HG03520 (cell line): ENCODE data around the gene PWWP2A.
A peak's percentile ranks its signal among the peaks of the same experiment; 100 is the strongest.

Experiments used
- ATAC-seq: cut with Tn5 transposase; IDR thresholded peaks from one replicate; pipeline ENCODE4 v1.9.1; 2021; ENCODE audit warnings: mild to moderate bottlenecking, moderate library complexity; ENCODE audit not compliant: unreplicated experiment

Gene PWWP2A

GRCh38 chr5:160133918-160134304 is 14.7 kb upstream of the PWWP2A start:
- no peak for ATAC-seq

- no peak for ATAC-seq
Observed at GRCh38 chr5:160133071-160133917, 14.0 kb upstream of the PWWP2A start.

GRCh38 chr5:160129841-160130240 is 10.6 kb upstream of the PWWP2A start:
- ATAC-seq: no peak

- ATAC-seq: no peak
Observed at GRCh38 chr5:160128632-160129031, 9.4 kb upstream of the PWWP2A start.

GRCh38 chr5:160119905-160120266 is 636 bp upstream of the PWWP2A start:
- no peak for ATAC-seq

DNA sequence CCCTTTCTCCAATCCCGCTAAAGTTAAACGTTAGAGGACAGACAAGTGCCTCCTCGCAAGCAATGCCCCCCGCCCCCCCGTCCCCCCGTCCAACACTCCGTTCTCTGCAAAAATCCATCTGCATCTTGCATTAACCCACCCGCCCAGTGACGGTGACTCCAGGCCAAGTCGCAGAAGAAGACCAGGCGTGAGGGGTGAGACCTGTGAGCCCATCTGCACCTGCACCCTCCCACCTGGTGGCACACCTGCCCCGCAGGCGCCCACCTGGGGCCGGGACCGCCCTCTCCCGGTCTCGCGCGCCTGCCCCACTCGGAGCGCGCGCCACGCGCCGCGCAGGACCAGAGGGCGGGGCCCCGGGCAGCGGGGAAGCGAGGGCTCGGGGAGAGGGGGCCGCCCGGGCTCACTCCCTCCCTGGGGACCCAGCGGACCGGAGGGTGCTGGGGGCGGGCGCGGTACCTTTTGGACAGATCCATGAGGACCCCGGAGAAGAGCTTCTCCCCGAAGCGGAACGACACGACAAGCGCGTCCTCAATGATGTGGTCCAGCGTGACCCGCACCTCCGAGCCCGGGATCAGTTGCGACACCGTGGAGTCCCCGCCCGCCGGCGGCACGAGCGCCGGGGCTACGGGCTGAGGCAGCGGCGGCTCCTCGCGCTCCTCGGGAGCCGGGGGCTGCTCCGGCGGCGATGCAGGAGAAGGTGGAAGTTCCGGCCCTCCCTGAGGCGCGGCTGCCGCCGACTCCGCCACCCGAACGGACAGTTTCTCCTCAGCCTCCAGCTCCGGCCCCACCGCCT is 705 bp downstream of the PWWP2A start:
- ATAC-seq: peak; percentile 9

- no peak for ATAC-seq
Observed at GRCh38 chr5:160116991-160117390, 2.3 kb downstream of the PWWP2A start.

- ATAC-seq: no peak
Observed at GRCh38 chr5:160108124-160108523, 11.1 kb downstream of the PWWP2A start.

DNA sequence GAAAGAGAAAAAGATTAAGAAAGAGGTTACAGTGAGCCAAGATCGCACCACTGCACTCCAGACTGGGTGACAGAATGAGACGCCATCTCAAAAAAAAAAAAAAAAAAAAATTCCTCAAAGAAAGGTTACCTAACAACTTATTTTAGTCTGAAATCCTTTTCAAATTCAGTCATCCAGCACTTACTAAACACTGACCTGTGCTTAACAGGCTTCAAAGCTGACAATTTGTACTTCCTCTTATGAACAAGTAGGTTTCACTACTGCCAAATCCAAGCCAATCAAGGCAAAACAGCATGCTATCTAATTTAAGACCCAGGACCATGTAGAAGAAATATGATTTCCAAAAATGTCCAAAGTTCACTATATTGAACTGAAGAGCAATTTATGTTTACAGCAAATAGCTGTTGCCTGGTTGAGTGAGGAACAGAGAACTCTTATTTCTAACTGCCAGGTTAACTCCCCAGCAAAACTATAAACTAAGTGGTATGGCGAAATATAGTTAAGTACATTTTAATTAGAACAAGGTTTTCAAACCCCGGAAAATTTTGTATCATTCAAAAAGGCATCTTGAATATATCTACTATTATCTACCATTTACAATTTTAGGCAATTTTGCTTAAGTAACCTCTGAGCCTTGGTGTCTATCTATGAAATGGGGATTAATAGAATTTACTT is 13.4 kb downstream of the PWWP2A start:
- ATAC-seq: peak; percentile 83

GRCh38 chr5:160097991-160098390 is 21.3 kb downstream of the PWWP2A start:
- ATAC-seq: no peak

- no peak for ATAC-seq
Observed at GRCh38 chr5:160096178-160096577, 23.1 kb downstream of the PWWP2A start.

- ATAC-seq: no peak
Observed at GRCh38 chr5:160092960-160093707, 26.1 kb downstream of the PWWP2A start.

DNA sequence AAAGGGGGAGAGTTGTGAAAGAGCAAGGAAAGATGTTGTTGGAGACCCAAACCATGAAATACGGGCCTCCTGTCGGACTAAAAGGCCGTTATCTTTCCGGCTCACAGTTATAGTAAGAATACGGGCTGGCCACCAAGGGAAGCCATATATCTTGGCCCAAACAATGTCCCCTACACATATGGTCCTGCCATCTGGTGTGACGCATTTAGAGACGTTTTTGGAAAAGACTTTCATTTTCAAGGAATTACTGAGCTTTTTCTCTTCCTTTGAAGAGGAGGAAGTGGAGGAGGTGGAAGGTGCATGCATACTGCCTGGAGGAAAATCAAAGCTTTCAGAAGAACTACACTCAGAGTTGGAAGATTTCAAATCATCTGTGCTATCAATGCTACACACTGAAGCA is 26.7 kb downstream of the PWWP2A start:
- ATAC-seq: no peak

- ATAC-seq: no peak
Observed at GRCh38 chr5:160090059-160090458, 29.2 kb downstream of the PWWP2A start.

- ATAC-seq: no peak
Observed at GRCh38 chr5:160089531-160089930, 29.7 kb downstream of the PWWP2A start.

DNA sequence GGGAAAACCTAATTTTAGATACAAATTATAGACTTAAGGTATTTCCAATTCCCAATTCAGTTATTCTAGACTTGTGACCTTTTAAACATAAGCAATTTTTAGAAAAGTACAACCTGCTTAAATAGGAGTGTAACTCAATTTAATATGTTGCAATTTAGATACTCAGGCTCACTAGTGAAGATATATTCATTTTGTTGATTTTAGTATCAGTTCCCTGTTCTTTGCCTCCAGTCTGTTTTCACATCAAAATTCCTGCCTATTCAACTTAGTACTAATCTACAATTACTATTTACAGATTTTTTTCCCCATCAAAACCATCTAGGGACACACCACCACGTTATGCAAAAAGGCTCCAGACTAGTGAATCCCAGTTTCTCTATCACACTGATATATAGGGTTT is 30.4 kb downstream of the PWWP2A start:
- ATAC-seq: no peak

- ATAC-seq: no peak
Observed at GRCh38 chr5:160087199-160087598, 32.1 kb downstream of the PWWP2A start.

- no peak for ATAC-seq
Observed at GRCh38 chr5:160084144-160084543, 35.1 kb downstream of the PWWP2A start.

DNA sequence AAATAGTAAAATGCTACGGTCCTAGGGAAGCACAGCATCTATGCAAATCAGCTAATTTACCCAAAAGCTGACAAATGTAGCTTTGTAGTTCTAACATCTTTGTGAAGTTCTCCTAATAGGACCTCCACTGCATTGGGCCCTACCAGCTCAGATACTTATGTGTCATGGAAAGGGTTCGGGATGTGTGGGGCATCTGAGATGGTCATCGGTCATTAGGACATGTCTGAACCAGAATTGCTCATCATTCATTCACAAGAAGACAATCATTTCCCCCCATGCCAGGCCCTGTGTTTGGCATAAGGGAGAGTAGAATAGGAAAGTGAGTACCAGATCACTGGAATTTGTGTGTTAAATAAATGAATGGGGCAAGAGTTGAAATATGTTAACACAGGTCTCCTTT is 35.7 kb downstream of the PWWP2A start:
- ATAC-seq: no peak

- ATAC-seq: no peak
Observed at GRCh38 chr5:160082614-160083500, 36.4 kb downstream of the PWWP2A start.
